Activated T-cell treated with anti-CD3 and anti-CD28 coated beads for 24 hours (primary cell): ENCODE results near the gene ZNF467.

Experiments
- DNase-seq: peaks from one replicate; pipeline ENCODE4 v3.0.0-alpha.2; 2020; ENCODE audit warnings: low read depth

ZNF467 gene, protein sequence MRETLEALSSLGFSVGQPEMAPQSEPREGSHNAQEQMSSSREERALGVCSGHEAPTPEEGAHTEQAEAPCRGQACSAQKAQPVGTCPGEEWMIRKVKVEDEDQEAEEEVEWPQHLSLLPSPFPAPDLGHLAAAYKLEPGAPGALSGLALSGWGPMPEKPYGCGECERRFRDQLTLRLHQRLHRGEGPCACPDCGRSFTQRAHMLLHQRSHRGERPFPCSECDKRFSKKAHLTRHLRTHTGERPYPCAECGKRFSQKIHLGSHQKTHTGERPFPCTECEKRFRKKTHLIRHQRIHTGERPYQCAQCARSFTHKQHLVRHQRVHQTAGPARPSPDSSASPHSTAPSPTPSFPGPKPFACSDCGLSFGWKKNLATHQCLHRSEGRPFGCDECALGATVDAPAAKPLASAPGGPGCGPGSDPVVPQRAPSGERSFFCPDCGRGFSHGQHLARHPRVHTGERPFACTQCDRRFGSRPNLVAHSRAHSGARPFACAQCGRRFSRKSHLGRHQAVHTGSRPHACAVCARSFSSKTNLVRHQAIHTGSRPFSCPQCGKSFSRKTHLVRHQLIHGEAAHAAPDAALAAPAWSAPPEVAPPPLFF

GRCh38 chr7:149773446-149774236 is at the start of gene ZNF467:
TSS of gene ZNF467 (minus strand) at chr7:149773588. CDS start at chr7:149771032, 2,556 bp downstream.
- no peak for DNase-seq

DNA sequence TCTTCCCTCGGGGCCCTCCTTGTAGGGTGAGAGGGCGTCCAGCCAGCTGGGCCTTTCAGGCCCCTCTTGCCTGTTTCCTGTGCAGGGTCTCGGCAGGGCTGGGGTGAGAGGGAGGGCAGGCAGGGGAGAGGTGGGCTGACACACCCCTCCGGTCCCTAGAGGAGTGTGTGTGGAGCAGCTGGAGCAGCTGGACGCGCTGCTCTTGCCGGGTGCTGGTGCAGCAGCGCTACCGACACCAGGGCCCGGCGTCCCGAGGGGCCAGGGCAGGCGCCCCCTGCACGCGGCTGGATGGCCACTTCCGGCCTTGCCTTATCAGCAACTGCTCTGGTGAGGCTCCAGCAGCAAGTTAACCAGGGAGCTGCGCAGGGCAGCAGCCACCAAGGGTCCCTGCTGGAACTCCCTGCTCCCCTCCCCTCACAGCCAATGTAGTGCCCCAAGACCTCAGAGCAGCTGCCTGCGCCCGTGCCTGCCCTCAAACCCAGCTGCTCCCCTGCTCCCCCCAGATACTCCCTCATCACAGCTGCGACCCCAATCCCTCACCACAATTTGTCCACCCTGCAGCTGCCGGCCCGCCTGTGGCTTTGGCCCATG is 49.1 kb upstream of the ZNF467 start:
- DNase-seq, result no peak

DNA sequence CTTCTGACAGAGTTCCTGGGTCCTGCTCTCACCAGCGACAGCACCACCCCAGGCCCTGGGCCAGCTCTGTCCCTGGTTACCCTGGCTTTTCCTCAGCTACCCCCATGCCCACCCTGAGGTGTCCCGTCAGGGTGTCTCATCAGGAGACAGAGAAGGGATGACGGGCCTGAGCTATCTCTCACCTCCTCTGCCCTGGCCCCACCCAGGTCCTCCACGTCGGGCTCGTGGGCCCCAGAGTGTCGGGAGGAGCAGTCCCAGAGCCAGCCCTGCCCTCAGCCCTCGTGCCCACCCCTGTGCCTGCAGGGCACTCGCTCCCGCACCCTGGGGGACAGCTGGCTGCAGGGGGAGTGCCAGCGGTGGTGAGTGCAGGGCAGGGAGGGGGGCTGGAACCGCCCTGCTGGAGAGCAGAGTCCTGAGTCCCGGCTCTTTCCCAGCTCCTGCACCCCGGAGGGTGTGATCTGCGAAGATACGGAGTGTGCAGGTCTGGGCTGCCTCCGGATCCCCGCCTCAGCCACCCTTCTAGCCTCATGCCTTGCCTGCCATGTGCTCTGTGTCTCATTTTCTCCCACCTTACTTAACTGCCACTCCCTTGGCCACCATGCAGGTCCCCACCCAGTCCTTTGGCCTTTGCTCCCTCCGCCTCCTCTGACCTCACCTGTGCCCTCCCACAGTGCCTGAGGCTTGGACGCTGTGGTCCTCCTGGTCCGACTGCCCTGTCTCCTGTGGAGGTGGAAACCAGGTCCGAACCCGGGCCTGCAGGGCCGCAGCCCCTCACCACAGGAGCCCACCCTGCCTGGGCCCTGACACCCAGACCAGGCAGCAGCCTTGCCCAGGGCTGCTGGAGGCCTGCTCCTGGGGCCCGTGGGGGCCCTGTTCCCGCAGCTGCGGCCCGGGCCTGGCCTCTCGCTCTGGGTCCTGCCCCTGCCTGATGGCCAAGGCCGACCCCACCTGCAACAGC is 48.1 kb upstream of the ZNF467 start:
- DNase-seq, result no peak

GRCh38 chr7:149820622-149821190 is 47.3 kb upstream of the ZNF467 start:
- DNase-seq, result no peak

DNA sequence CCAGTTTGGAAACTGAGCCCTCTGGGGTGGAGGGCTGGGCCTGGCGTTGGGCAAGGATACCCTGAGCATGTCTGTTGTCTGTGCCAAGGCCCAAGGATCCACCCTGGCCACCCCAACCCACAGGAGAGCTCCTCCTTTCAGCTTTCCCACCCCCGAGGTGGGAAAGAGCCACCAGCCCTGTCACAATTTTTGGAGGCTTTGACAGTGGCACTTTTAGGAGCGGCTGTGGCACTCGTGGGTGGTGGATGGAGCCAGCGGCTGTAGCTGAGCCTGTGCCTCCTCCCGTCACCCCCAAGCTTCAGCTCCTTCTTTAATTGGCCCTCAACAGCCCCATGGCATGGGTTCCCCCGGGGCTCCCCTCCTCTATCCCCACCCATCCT is 46.6 kb upstream of the ZNF467 start:
- no peak for DNase-seq

- DNase-seq, result no peak
Measured at GRCh38 chr7:149819141-149819960, 46.0 kb upstream of the ZNF467 start.

GRCh38 chr7:149818536-149818840 is 45.1 kb upstream of the ZNF467 start:
- no peak for DNase-seq

DNA sequence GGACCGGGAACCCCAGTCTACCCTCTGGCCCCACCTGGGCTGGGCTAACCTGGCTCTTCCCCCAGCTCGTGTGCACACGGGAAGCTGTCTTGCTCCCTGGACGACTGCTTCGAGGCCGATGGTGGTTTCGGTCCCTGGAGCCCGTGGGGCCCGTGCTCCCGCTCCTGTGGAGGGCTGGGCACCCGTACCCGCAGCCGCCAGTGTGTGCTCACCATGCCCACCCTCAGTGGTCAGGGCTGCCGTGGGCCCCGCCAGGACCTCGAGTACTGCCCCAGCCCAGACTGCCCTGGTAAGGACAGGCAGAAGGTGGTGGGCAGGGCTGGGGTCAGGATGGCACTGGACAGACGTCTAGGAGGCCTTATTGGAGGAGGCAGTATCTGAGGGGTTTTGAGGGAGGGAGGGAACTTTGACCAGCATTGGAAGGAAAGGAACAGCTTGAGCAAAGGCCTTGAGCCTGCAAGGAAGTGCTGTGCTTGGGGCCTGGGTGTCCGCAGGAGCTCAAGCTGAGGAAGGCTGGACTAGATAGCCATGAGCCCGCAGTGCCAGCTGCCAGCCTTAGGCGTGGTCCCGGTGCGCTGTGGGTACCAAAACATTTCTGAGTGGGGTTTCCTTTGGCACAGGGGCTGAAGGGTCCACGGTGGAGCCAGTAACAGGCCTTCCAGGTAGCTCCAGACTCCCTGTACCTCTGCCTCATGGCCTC is 44.6 kb upstream of the ZNF467 start:
- no peak for DNase-seq

GRCh38 chr7:149817301-149817771 is 43.9 kb upstream of the ZNF467 start:
- no peak for DNase-seq

- DNase-seq, result no peak
Measured at GRCh38 chr7:149816794-149817193, 43.4 kb upstream of the ZNF467 start.

GRCh38 chr7:149816267-149816751 is 42.9 kb upstream of the ZNF467 start:
- no peak for DNase-seq

GRCh38 chr7:149815661-149816266 is 42.4 kb upstream of the ZNF467 start:
- no peak for DNase-seq

DNA sequence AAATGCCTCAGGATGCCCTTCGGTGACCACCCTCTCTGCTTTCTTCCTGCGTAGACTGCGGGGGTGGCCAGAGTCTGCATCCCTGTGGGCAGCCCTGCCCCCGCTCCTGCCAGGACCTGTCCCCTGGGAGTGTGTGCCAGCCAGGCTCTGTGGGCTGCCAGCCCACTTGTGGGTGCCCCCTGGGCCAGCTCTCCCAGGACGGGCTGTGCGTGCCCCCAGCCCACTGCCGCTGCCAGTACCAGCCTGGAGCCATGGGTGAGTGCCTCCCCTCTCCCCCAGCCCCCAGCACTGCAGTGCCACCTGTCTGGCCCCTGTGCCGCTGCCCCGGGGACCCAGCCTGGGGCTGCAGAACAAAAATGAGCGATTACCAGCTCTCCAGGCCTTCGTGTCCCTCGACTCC is 41.7 kb upstream of the ZNF467 start:
- no peak for DNase-seq

GRCh38 chr7:149814494-149814893 is 41.1 kb upstream of the ZNF467 start:
- DNase-seq, result no peak

DNA sequence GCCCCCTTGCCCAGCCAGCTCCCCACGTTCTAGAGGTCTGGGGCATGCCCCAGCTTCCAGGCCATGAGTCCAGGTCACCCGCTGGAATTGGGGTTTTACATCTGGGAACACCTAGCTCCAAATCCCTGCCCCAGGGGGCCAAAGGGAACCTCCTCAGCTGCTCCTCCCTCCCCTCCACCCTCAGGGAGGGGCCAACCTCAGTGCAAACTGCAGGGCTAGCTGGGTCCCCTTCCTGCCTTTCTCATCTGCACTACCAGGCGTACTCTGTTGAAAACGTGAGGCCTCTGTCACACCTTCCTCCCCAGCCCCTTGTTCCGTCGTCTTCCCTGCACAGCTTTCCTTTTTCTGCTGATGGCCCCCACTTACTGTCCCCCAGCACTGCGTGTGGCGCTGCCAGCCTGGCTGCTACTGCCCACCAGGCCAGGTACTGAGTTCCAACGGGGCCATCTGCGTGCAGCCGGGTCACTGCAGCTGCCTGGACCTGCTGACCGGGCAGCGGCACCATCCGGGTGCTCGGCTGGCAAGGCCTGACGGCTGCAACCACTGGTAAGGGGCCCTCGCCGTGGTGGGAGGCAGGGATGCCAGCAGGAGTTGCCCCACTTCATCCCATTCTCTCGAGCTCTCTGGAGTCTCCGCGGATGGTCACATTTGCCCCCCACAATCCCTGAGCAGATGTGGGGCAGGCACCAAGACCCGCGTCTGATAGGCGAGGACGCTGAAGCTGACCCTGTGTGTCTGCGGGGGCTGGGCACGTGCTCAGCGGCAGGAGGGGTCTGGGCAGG is 40.1 kb upstream of the ZNF467 start:
- no peak for DNase-seq

DNA sequence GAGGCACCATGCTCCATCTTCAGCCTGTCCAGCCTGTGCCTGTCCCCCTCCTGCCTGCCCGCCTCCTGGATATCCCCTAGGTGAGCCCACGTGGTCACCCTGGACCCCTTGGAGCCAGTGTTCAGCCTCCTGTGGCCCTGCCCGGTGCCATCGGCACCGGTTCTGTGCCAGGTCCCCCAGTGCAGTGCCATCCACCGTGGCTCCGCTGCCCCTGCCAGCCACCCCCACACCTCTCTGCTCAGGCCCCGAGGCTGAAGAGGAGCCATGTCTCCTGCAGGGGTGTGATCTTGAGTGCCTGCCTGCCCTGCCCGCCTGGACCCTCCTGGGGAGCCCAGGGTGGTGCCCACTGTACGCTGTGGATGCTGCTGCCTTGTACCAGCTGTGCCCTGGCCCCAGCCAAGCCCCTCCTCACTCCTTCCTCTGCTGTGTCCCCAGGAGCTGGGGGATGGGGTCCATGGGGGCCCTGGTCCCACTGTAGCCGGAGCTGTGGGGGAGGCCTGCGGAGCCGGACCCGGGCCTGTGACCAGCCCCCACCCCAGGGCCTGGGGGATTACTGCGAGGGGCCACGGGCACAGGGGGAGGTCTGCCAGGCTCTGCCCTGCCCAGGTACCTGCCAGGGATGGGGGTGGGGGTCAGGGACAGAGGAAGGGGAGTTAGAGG is 38.6 kb upstream of the ZNF467 start:
- DNase-seq, result no peak

DNA sequence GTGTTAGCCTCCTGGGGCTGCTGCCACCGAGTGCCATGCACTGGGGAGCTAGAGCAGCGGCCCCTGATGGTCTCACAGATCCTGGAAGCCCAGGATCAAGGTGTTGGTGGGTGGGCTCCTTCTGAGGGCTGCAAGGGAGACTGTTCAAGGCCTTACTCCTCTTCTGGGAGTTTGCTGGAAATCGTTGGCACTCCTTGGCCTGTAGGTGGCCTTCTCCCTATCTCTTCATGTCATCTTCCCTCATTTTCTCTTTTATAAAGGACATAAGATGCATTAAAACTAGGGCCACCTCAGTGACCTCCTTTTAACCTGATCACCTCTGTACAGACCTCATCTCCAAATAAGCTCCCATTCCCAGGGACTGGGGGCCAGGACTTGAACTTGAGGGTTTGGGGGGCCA is 37.8 kb upstream of the ZNF467 start:
- DNase-seq, result no peak

GRCh38 chr7:149809215-149809614 is 35.8 kb upstream of the ZNF467 start:
- DNase-seq, result no peak
